Omental fat pad (tissue), 4 donors: ENCODE results near the gene CLGN. TPM values are rescaled to one million over a fixed set of nuclear protein-coding genes. Genes with fewer than 3 reads are reported as not detected.
"Not testable (repeated sequence)": the region's sequence is repeated elsewhere in the genome, so short reads cannot be mapped to it uniquely, and the experiment has no call there.

Experiments
- ATAC-seq: fragments of 150-250 bp; one replicate; pipeline ENCODE4 v1.9.1; 2016; ENCODE audit warnings: mild to moderate bottlenecking, moderate library complexity; ENCODE audit not compliant: low FRiP score
- DNase-seq: peaks from one replicate; pipeline ENCODE4 v3.0.0-alpha.2; 2019; ENCODE audit warnings: low spot score
- total RNA-seq, 4 donors: library from RNA; depleted of rRNA; stranded (reverse); fragments of >200 nt; gene quantifications; one replicate each; pipeline ENCODE4 v1.1.0, GENCODE V29; 2016
- TF ChIP-seq, protein P1 (sequence below), 3 donors: fragments of 450-650 bp; IDR thresholded peaks; one replicate each; pipeline ENCODE4 v1.5.1; 2016 to 2017; ENCODE audit warnings: antibody characterized with exemption in 3 of 3, mild to moderate bottlenecking in 3 of 3, moderate library complexity in 2 of 3

CLGN gene
- total RNA-seq, 4 donors from 2014 or later, result 0.19 to 0.48 (median 0.38) TPM

GRCh38 chr4:140423106-140423505 is 4.3 kb downstream of the CLGN start:
- TF ChIP-seq, protein P1, sequence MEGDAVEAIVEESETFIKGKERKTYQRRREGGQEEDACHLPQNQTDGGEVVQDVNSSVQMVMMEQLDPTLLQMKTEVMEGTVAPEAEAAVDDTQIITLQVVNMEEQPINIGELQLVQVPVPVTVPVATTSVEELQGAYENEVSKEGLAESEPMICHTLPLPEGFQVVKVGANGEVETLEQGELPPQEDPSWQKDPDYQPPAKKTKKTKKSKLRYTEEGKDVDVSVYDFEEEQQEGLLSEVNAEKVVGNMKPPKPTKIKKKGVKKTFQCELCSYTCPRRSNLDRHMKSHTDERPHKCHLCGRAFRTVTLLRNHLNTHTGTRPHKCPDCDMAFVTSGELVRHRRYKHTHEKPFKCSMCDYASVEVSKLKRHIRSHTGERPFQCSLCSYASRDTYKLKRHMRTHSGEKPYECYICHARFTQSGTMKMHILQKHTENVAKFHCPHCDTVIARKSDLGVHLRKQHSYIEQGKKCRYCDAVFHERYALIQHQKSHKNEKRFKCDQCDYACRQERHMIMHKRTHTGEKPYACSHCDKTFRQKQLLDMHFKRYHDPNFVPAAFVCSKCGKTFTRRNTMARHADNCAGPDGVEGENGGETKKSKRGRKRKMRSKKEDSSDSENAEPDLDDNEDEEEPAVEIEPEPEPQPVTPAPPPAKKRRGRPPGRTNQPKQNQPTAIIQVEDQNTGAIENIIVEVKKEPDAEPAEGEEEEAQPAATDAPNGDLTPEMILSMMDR (IDR thresholded peaks at IDR 0.05), result no peak
- no peak for ATAC-seq

DNA sequence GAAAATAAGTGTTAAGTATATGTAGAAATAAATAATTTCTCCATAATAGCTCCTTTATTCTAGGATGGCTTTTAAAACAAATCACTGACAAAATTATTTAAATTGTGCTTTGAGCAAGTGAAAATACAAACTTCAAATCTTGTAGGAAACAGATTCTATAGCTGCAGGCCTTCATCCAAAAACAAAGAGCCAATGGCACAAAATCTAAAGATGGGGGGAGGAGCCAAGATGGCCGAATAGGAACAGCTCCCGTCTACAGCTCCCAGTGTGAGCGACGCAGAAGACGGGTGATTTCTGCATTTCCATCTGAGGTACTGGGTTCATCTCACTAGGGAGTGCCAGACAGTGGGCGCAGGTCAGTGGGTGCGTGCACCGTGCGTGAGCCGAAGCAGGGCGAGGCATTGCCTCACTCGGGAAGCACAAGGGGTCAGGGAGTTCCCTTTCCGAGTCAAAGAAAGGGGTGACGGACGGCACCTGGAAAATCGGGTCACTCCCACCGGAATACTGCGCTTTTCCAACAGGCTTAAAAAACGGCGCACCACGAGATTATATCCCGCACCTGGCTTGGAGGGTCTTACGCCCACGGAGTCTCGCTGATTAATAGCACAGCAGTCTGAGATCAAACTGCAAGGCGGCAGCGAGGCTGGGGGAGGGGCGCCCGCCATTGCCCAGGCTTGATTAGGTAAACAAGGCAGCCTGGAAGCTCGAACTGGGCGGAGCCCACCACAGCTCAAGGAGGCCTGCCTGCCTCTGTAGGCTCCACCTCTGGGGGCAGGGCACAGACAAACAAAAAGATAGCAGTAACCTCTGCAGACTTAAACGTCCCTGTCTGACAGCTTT is 14.1 kb downstream of the CLGN start:
- not testable (repeated sequence) for ATAC-seq, DNase-seq

More at GRCh38 chr4:140423106-140423505, 4.3 kb downstream of the CLGN start:
- no peak for DNase-seq

GRCh38 chr4:140408974-140409373 is 18.5 kb downstream of the CLGN start:
- TF ChIP-seq, protein P1 (IDR thresholded peaks at IDR 0.05), result no peak

DNA sequence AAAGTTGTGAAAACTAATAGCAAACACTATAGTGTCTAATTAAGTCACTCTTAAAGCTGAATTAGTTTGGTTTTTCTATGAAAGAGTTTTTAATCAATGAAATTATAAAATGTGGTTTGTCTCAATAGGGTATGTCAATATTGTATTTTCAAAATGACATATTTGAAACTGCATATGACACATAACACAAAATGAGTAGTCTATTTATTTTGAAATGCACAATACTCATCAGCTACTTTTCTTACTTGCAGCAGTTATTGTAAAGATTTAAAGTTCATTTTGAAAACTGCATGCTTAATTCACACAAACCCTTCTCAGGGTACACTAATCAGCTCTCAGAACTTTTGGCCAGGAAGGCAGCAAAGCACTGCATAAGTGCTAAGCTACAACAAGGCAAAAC is 21.2 kb downstream of the CLGN start:
- TF ChIP-seq, protein P1 (IDR thresholded peaks at IDR 0.05), result no peak
- ATAC-seq, result no peak
- no peak for DNase-seq

More at GRCh38 chr4:140408974-140409373, 18.5 kb downstream of the CLGN start:
- no peak for DNase-seq
- ATAC-seq, result no peak

DNA sequence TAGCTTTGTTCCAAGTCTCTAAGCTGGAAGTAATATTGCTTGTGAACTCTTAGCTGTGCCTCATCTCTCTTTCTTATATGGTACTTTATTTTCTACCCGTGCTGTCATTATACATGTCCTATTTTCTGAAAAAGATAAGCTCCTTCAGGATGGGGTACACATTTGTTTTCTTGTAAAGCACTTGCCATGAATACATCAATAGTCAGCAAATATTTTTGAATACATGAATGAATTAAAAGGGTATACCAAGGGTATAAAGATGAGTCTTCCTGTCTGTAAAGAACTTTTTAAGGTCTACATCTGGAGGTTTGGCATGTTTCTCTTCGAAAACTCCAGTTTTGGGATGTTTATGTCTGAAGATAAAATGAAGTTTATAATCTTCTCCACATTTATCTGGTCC is 27.3 kb downstream of the CLGN start:
- ATAC-seq (no peak), DNase-seq (no peak)

DNA sequence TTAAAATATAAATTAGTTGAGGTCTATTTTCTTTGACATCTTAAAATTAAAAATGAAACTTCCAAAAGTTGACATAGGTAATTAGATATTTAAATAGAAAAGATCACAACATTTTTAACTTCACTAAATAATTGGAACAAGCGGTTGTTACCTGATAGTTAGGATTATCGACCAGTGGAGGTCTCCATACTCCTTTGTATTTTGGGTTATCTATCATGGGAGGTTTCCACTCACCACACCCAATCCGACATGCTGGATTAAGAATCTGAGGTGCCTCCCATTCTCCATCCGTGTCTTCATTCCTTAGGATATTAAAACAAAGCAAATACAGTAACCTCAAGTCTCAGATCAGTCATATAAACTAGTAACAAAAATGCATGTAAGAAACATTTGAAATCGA is 31.8 kb downstream of the CLGN start:
- DNase-seq (no peak), ATAC-seq (no peak)
- TF ChIP-seq, protein P1 (IDR thresholded peaks at IDR 0.05), result no peak

More for the DNA sequence above, 27.3 kb downstream of the CLGN start:
- TF ChIP-seq, protein P1 (IDR thresholded peaks at IDR 0.05), result no peak

GRCh38 chr4:140388015-140388414 is 39.4 kb downstream of the CLGN start:
- DNase-seq (no peak), ATAC-seq (no peak)
- TF ChIP-seq, protein P1 (IDR thresholded peaks at IDR 0.05), result no peak
